ENCODE measurements around the gene LRRC27.

DNA sequence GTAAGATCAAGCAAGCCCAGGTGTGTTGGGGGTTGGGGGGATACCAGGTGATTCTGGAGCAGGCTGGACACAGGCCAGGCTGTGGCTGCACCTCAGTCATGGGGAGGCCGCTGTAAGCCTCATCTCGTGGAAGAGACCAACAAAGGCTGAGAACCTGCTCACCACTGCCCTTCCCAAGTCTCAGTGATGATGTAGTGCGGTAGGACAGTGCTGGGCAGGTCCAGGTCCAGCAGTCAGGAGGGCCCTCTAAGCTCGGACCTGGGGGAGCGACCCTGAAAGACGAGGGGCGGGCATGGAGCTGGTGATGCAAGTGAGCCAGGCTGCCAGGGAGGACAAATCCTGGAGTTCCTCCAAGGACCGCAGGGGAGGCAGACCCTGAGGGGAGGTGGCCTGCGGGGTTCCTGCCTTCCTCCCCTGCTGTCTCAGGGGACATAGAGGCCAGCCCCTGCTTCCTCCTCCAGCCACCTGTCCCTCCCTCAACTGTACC, 61.7 kb downstream of the LRRC27 start:
- TF ChIP-seq SMC3 (IDR thresholded peaks at IDR 0.05; ENCODE audit: low read depth, low read length) (no peak), MAZ (IDR thresholded peaks at IDR 0.05; ENCODE audit: borderline replicate concordance, low read depth, low read length) (no peak), MAFK (IDR thresholded peaks at IDR 0.05; ENCODE audit: low read depth, low read length) (no peak), POLR2A (IDR thresholded peaks at IDR 0.05; ENCODE audit: low read depth, low read length) (no peak), BHLHE40 (IDR thresholded peaks at IDR 0.05; ENCODE audit: low read depth, low read length) (no peak), RAD21 (IDR thresholded peaks at IDR 0.05; ENCODE audit: low read length) (no peak)
- TF ChIP-seq, protein P1, sequence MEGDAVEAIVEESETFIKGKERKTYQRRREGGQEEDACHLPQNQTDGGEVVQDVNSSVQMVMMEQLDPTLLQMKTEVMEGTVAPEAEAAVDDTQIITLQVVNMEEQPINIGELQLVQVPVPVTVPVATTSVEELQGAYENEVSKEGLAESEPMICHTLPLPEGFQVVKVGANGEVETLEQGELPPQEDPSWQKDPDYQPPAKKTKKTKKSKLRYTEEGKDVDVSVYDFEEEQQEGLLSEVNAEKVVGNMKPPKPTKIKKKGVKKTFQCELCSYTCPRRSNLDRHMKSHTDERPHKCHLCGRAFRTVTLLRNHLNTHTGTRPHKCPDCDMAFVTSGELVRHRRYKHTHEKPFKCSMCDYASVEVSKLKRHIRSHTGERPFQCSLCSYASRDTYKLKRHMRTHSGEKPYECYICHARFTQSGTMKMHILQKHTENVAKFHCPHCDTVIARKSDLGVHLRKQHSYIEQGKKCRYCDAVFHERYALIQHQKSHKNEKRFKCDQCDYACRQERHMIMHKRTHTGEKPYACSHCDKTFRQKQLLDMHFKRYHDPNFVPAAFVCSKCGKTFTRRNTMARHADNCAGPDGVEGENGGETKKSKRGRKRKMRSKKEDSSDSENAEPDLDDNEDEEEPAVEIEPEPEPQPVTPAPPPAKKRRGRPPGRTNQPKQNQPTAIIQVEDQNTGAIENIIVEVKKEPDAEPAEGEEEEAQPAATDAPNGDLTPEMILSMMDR (conservative IDR thresholded peaks at IDR 0.05; ENCODE audit: low read depth, low read length), result no peak
- TF ChIP-seq, protein P2, sequence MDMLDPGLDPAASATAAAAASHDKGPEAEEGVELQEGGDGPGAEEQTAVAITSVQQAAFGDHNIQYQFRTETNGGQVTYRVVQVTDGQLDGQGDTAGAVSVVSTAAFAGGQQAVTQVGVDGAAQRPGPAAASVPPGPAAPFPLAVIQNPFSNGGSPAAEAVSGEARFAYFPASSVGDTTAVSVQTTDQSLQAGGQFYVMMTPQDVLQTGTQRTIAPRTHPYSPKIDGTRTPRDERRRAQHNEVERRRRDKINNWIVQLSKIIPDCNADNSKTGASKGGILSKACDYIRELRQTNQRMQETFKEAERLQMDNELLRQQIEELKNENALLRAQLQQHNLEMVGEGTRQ (IDR thresholded peaks at IDR 0.05; ENCODE audit: low read depth, low read length), result no peak
- TF ChIP-seq, protein P3, sequence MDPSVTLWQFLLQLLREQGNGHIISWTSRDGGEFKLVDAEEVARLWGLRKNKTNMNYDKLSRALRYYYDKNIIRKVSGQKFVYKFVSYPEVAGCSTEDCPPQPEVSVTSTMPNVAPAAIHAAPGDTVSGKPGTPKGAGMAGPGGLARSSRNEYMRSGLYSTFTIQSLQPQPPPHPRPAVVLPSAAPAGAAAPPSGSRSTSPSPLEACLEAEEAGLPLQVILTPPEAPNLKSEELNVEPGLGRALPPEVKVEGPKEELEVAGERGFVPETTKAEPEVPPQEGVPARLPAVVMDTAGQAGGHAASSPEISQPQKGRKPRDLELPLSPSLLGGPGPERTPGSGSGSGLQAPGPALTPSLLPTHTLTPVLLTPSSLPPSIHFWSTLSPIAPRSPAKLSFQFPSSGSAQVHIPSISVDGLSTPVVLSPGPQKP (IDR thresholded peaks at IDR 0.05; ENCODE audit: borderline replicate concordance, low read depth, low read length), result no peak
